Thoracic aorta (tissue), 2 donors: ENCODE measurements around the gene EXOC6. TPM values are rescaled to one million over a fixed set of nuclear protein-coding genes. Genes with fewer than 3 reads are reported as not detected.
"Not testable (repeated sequence)": the region's sequence is repeated elsewhere in the genome, so short reads cannot be mapped to it uniquely, and the experiment has no call there.

ENCODE experiments used
- ATAC-seq: fragments of 150-250 bp; one replicate; pipeline ENCODE4 v1.8.0; 2017; ENCODE audit warnings: low read depth; ENCODE audit not compliant: insufficient number of reproducible peaks, low FRiP score
- DNase-seq: peaks from one replicate; pipeline ENCODE4 v3.0.0-alpha.2; 2020; ENCODE audit warnings: low spot score
- H3K27ac ChIP-seq, 2 donors: fragments of 200-600 bp; sonication (generic); 1 replicate in 1 of 2; 2 replicates in 1 of 2; pipeline ENCODE4 v1.5.1; 2016; ENCODE audit warnings: mild to moderate bottlenecking in 2 of 2, moderate library complexity in 2 of 2
- H3K27me3 ChIP-seq: fragments of 200-600 bp; sonication (generic); replicated peaks from 2 replicates; pipeline ENCODE4 v1.6.0; 2016; ENCODE audit warnings: mild to moderate bottlenecking; ENCODE audit not compliant: insufficient read depth
- H3K36me3 ChIP-seq: fragments of 200-600 bp; sonication (generic); one replicate; pipeline ENCODE4 v1.5.1; 2016
- H3K4me1 ChIP-seq, 2 donors: fragments of 200-600 bp; sonication (generic); 1 replicate in 1 of 2; 2 replicates in 1 of 2; pipeline versions ENCODE4 v1.5.1 to v1.6.0; 2016; ENCODE audit warnings: low read depth in 2 of 2, mild to moderate bottlenecking in 1 of 2; ENCODE audit not compliant: control insufficient read depth in 1 of 2
- H3K4me3 ChIP-seq: fragments of 200-600 bp; sonication (generic); 2 replicates; pipeline ENCODE4 v1.5.1; 2016; ENCODE audit warnings: mild to moderate bottlenecking
- H3K9me3 ChIP-seq: fragments of 200-600 bp; sonication (generic); 2 replicates; pipeline ENCODE4 v1.5.1; 2016
- total RNA-seq, 2 donors: library from RNA; depleted of rRNA; stranded (reverse); fragments of >200 nt; gene quantifications; one replicate each; pipeline versions ENCODE4 v1.1.0 to v1.2.3, GENCODE V29; 2016
- TF ChIP-seq, protein P1 (sequence below): fragments of 200-600 bp; sonication (generic); IDR thresholded peaks from one replicate; pipeline ENCODE4 v1.5.1; 2019; ENCODE audit warnings: antibody characterized with exemption

The EXOC6 gene
- total RNA-seq, 2 donors from 2014 or later = 13.3 to 16.8 TPM

DNA sequence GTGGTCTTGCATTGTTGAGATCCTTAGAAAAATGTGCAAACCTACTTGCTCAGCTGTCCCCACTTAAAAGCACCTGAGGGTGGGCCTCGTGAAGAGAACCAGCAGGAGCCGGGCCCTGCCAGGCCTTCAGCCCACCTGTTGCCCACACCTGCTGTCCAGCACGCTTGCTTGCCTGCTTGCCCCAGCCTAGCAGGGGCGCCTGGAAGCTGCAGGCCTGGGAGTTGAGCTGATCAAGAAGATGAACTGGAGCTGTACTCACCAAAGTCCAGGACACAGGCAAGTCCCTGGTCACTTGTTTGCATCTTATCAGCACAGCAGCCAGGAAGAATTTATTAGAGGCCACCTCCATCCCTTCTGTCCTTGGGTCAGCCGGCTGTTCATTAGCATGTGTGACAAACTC is 248.6 kb downstream of the EXOC6 start:
- Histone ChIP-seq H3K4me3 (no peak overlapping the region), H3K9me3 (no peaks in the 10 kb centered on the region), H3K4me1 (no peaks in the 10 kb centered on the region), H3K36me3 (no peaks in the 10 kb centered on the region), H3K27me3 (no peaks in the 10 kb centered on the region), H3K27ac (no peak overlapping the region)
- ATAC-seq = no peak
- no peak for DNase-seq
- TF ChIP-seq, protein P1, sequence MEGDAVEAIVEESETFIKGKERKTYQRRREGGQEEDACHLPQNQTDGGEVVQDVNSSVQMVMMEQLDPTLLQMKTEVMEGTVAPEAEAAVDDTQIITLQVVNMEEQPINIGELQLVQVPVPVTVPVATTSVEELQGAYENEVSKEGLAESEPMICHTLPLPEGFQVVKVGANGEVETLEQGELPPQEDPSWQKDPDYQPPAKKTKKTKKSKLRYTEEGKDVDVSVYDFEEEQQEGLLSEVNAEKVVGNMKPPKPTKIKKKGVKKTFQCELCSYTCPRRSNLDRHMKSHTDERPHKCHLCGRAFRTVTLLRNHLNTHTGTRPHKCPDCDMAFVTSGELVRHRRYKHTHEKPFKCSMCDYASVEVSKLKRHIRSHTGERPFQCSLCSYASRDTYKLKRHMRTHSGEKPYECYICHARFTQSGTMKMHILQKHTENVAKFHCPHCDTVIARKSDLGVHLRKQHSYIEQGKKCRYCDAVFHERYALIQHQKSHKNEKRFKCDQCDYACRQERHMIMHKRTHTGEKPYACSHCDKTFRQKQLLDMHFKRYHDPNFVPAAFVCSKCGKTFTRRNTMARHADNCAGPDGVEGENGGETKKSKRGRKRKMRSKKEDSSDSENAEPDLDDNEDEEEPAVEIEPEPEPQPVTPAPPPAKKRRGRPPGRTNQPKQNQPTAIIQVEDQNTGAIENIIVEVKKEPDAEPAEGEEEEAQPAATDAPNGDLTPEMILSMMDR = no peak

DNA sequence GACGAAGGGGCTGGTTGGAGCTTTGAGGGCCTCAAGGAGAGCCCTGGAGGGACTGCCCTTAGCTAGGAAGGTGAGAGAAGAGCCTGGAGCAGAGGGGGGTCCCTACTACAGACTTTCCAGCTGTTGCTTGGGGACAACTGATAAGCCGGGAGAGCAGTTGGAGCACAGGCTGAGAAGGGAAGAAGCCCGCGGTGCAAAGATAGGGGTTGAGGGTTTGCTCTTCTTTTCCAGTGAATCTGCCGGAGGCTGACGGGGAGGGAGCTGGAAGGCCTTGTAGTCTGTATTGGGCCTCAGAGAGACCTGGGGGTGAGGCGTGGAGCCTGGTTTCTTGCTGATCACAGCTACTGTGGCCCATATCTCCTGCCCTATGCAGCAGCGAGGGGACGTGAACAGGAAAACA is 249.1 kb downstream of the EXOC6 start:
- DNase-seq = no peak
- Histone ChIP-seq H3K9me3 (no peaks in the 10 kb centered on the region), H3K27ac (no peak overlapping the region), H3K4me3 (no peak overlapping the region), H3K36me3 (no peaks in the 10 kb centered on the region), H3K27me3 (no peaks in the 10 kb centered on the region), H3K4me1 (no peaks in the 10 kb centered on the region)
- no peak for ATAC-seq
- TF ChIP-seq, protein P1 = no peak

DNA sequence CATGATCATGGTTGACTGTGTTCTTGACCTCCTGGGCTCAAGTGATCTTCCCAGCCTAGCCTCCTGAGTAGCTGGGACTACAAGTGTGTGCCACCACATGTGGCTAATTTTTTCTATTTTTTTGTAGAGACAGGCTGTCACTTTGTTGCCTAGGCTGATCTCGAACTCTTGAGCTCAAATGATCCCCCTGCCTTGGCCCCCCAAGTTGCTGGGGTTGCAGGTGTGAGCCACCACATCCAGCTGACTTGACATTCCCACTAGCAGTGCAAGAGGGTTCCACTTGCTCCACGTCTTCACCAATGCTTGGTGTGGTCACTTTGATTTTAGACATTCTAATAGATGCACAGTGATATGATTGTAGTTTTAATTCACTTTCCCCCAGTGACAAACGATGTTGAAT is 250.5 kb downstream of the EXOC6 start:
- Histone ChIP-seq H3K9me3 (peaks cover under 1% of the 10 kb centered on the region), H3K36me3 (no peaks in the 10 kb centered on the region), H3K4me1 (no peaks in the 10 kb centered on the region), H3K4me3 (no peak overlapping the region), H3K27me3 (no peaks in the 10 kb centered on the region), H3K27ac (no peak overlapping the region)
- no peak for ATAC-seq
- TF ChIP-seq, protein P1 = no peak
- no peak for DNase-seq

DNA sequence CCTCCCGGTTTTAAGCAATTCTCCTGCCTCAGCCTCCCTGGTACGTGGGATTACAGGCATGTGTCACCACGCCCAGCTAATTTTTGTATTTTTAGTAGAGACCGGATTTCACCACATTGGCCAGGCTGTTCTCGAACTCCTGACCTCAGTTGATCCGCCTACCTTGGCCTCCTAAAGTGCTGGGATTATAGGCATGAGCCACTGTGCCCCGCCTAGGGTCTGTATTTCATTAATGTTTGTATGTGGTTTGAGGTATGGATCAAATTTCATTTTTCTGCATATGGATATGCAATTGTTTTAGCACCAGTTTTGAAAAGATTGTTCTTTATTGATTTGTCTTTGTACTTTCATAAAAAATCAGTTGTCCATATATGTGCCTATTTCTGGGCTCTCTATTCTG is 251.3 kb downstream of the EXOC6 start:
- no peak for DNase-seq
- ATAC-seq = no peak
- TF ChIP-seq, protein P1 = no peak
- Histone ChIP-seq H3K27me3 (no peaks in the 10 kb centered on the region), H3K27ac (no peak overlapping the region), H3K4me1 (no peaks in the 10 kb centered on the region), H3K4me3 (no peak overlapping the region), H3K36me3 (no peaks in the 10 kb centered on the region), H3K9me3 (peaks cover 3% of the 10 kb centered on the region)

DNA sequence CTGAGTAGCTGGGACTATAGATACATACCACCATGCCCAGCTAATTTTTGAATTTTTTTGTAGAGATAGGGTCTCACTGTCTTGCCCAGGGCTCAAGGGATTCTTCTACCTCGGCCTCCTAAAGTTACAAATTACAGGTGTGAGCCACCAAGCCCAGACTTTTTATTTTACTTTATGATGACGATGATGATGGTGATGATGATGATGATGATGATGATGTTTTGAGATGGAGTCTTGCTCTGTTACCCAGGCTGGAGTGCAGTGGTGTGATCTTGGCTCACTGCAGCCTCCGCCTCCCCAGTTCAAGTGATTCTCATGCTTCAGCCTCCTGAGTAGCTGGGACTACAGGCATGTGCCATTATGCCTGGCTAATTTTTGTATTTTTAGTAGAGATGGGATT is 252.8 kb downstream of the EXOC6 start:
- not testable (repeated sequence) for ATAC-seq, H3K4me3 ChIP-seq, H3K27me3 ChIP-seq, H3K9me3 ChIP-seq, H3K36me3 ChIP-seq, DNase-seq, H3K4me1 ChIP-seq, H3K27ac ChIP-seq

DNA sequence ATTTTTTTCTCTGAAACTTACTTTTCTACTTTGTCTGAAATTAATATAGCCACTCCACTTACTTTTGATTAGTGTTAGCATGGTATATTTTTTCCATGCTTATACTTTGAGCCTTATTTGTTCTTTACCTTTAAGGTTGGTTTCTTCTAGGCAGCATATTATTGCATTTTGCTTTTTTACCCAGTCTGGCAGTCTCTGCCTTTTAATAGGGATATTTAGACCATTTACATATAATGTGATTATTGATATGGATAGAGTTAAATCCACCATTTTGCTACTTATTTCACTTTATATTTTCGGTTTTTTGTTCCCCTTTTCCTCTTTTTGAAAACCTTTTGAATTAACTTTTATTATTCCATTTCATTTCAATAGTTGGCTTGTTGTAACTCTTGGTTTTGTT is 255.6 kb downstream of the EXOC6 start:
- TF ChIP-seq, protein P1 = no peak
- ATAC-seq = no peak
- DNase-seq = no peak
- Histone ChIP-seq H3K9me3 (peaks cover 3% of the 10 kb centered on the region), H3K4me1 (no peaks in the 10 kb centered on the region), H3K4me3 (no peak overlapping the region), H3K36me3 (no peaks in the 10 kb centered on the region), H3K27me3 (no peaks in the 10 kb centered on the region), H3K27ac (no peak overlapping the region)
